ENCODE results near the gene HIGD1C. TPM values are rescaled to one million over a fixed set of nuclear protein-coding genes. Genes with fewer than 3 reads are reported as not detected.

HIGD1C gene
- total and polyA plus RNA-seq, 4 donors, result not detected

DNA sequence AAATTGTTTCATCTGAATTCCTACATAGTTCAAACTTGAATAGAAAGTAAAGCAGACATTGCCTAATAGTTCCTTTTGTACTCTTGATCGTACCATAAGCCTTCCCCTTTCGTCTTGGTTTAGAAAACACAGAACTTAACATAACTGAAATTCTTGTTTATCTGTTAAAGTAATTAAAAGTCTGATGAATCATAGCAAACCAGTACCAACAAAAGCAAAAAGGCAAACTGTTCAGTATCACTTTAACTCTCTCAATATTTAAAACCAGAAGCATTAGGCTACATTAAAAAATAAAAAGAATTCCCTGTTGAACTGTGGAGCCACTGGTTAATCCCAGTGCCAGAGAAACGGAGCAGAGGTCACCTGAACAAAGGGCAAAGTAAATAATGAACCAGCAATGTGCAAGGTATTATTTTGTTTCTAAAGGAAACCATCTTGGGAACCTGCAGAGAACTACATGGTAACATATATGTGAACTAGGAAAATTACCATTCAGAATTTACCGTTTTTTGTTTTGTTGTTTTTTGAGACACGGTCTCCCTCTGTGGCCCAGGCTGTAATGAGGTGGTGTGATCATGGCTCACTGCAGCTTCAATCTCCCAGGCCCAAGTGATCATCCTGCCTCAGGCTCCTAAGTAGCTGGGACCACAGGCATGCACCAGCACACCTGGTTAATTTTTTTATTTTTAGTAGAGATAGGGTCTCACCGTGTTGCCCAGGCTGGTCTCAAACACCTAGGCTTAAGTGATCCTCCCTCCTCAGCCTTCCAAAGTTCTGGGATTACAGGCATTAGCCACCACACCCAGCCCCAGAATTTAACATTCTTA, 17.1 kb upstream of the HIGD1C start:
- H3K9me3 ChIP-seq (ENCODE audit: control insufficient read depth in 4 of 4, low read length in 3 of 4), result peaks cover 0 to 3% (median 0%) of the 10 kb centered on the region in 4 donors
- TF ChIP-seq, protein P1, sequence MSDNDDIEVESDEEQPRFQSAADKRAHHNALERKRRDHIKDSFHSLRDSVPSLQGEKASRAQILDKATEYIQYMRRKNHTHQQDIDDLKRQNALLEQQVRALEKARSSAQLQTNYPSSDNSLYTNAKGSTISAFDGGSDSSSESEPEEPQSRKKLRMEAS (IDR thresholded peaks at IDR 0.05), result no peak
- TF ChIP-seq SP1 (IDR thresholded peaks at IDR 0.05) (peak; percentile 82), YY1 (IDR thresholded peaks at IDR 0.05) (peak; percentile 88), FOXA2 (IDR thresholded peaks at IDR 0.05) (peak; percentile 88), RXRA (IDR thresholded peaks at IDR 0.05) (peak; percentile 76 to 79), HNF4G (IDR thresholded peaks at IDR 0.05) (peak; percentile 46), TAF1 (conservative IDR thresholded peaks at IDR 0.05) (no peak), JUND (IDR thresholded peaks at IDR 0.05) (peak; percentile 22 to 48), FOXA1 (IDR thresholded peaks at IDR 0.05) (peak; percentile 84), HNF4A (conservative IDR thresholded peaks at IDR 0.05) (peak; percentile 88 to 90), GABPA (IDR thresholded peaks at IDR 0.05 in 1 of 2, conservative IDR thresholded peaks at IDR 0.05 in 1 of 2) (no peak), NR2F2 (IDR thresholded peaks at IDR 0.05) (no peak), RAD21 (IDR thresholded peaks at IDR 0.05) (peak in 1 of 2 donors; percentile 48), EGR1 (IDR thresholded peaks at IDR 0.05; ENCODE audit: low read depth in 2 of 2) (no peak)
- TF ChIP-seq, protein P2, sequence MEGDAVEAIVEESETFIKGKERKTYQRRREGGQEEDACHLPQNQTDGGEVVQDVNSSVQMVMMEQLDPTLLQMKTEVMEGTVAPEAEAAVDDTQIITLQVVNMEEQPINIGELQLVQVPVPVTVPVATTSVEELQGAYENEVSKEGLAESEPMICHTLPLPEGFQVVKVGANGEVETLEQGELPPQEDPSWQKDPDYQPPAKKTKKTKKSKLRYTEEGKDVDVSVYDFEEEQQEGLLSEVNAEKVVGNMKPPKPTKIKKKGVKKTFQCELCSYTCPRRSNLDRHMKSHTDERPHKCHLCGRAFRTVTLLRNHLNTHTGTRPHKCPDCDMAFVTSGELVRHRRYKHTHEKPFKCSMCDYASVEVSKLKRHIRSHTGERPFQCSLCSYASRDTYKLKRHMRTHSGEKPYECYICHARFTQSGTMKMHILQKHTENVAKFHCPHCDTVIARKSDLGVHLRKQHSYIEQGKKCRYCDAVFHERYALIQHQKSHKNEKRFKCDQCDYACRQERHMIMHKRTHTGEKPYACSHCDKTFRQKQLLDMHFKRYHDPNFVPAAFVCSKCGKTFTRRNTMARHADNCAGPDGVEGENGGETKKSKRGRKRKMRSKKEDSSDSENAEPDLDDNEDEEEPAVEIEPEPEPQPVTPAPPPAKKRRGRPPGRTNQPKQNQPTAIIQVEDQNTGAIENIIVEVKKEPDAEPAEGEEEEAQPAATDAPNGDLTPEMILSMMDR (IDR thresholded peaks at IDR 0.05; ENCODE audit: low read depth, low read length, missing input control), result no peak
- TF ChIP-seq, protein P3, sequence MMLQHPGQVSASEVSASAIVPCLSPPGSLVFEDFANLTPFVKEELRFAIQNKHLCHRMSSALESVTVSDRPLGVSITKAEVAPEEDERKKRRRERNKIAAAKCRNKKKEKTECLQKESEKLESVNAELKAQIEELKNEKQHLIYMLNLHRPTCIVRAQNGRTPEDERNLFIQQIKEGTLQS (IDR thresholded peaks at IDR 0.05), result no peak
- TF ChIP-seq, protein P4, sequence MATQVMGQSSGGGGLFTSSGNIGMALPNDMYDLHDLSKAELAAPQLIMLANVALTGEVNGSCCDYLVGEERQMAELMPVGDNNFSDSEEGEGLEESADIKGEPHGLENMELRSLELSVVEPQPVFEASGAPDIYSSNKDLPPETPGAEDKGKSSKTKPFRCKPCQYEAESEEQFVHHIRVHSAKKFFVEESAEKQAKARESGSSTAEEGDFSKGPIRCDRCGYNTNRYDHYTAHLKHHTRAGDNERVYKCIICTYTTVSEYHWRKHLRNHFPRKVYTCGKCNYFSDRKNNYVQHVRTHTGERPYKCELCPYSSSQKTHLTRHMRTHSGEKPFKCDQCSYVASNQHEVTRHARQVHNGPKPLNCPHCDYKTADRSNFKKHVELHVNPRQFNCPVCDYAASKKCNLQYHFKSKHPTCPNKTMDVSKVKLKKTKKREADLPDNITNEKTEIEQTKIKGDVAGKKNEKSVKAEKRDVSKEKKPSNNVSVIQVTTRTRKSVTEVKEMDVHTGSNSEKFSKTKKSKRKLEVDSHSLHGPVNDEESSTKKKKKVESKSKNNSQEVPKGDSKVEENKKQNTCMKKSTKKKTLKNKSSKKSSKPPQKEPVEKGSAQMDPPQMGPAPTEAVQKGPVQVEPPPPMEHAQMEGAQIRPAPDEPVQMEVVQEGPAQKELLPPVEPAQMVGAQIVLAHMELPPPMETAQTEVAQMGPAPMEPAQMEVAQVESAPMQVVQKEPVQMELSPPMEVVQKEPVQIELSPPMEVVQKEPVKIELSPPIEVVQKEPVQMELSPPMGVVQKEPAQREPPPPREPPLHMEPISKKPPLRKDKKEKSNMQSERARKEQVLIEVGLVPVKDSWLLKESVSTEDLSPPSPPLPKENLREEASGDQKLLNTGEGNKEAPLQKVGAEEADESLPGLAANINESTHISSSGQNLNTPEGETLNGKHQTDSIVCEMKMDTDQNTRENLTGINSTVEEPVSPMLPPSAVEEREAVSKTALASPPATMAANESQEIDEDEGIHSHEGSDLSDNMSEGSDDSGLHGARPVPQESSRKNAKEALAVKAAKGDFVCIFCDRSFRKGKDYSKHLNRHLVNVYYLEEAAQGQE (IDR thresholded peaks at IDR 0.05), result peak; percentile 37
- TF ChIP-seq, protein P5, sequence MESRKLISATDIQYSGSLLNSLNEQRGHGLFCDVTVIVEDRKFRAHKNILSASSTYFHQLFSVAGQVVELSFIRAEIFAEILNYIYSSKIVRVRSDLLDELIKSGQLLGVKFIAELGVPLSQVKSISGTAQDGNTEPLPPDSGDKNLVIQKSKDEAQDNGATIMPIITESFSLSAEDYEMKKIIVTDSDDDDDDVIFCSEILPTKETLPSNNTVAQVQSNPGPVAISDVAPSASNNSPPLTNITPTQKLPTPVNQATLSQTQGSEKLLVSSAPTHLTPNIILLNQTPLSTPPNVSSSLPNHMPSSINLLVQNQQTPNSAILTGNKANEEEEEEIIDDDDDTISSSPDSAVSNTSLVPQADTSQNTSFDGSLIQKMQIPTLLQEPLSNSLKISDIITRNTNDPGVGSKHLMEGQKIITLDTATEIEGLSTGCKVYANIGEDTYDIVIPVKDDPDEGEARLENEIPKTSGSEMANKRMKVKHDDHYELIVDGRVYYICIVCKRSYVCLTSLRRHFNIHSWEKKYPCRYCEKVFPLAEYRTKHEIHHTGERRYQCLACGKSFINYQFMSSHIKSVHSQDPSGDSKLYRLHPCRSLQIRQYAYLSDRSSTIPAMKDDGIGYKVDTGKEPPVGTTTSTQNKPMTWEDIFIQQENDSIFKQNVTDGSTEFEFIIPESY (IDR thresholded peaks at IDR 0.05), result no peak
- no peak for DNase-seq (ENCODE audit: low spot score)
- H3K36me3 ChIP-seq (ENCODE audit: control insufficient read depth in 4 of 4, insufficient read depth in 3 of 4, low read depth in 1 of 4, low read length in 3 of 4), result peaks cover 0 to 5% (median 3%) of the 10 kb centered on the region in 4 donors
- no peaks in the 10 kb centered on the region for H3K27me3 ChIP-seq (ENCODE audit: control insufficient read depth in 4 of 4, insufficient read depth in 4 of 4, low read length in 3 of 4)
- H3K9ac ChIP-seq (ENCODE audit: low read depth in 1 of 2, low read length in 2 of 2), result peak overlapping the region; percentile 6 to 10
- peaks cover 14 to 64% (median 51%) of the 10 kb centered on the region in 4 donors for H3K4me1 ChIP-seq (ENCODE audit: control insufficient read depth in 4 of 4, insufficient read depth in 4 of 4, low read length in 3 of 4)
- 36% methylated on average over 6 of the region's 6 CpGs for WGBS
- peak overlapping the region; percentile 69 to 75 for H3K27ac ChIP-seq (ENCODE audit: low read depth in 1 of 2, low read length in 2 of 2)
- no peak overlapping the region for H3K4me3 ChIP-seq (ENCODE audit: low read depth in 1 of 3, low read length in 3 of 3)
